GM19193 (cell line): ENCODE measurements around the gene SLC9A5.

ENCODE experiments used
- POLR2A ChIP-seq: IDR thresholded peaks from 4 replicates; pipeline ENCODE4 v1.6.1; 2011; ENCODE audit not compliant: insufficient read depth, insufficient read length; ENCODE audit errors: extremely low read depth

SLC9A5 gene

GRCh38 chr16:67248401-67249177 is at the start of gene SLC9A5:
SLC9A5 (plus strand) TSS chr16:67248979; CDS start chr16:67249015, 36 bp downstream.
- TF ChIP-seq POLR2A = peak; percentile 17

GRCh38 chr16:67199011-67199807 is 49.6 kb upstream of the SLC9A5 start, which contains the start of gene ELMO3:
ELMO3 (plus strand) TSS chr16:67199131; CDS start chr16:67199327, 196 bp downstream.
- TF ChIP-seq POLR2A = no peak

- no peak for TF ChIP-seq POLR2A
These were observed 49.0 kb upstream of the SLC9A5 start for GRCh38 chr16:67199808-67200198.

GRCh38 chr16:67200491-67200890 is 48.3 kb upstream of the SLC9A5 start:
- no peak for TF ChIP-seq POLR2A

GRCh38 chr16:67201411-67202345 is 47.1 kb upstream of the SLC9A5 start:
- no peak for TF ChIP-seq POLR2A

GRCh38 chr16:67202426-67202825 is 46.4 kb upstream of the SLC9A5 start:
- no peak for TF ChIP-seq POLR2A

- TF ChIP-seq POLR2A = no peak
These were observed 45.8 kb upstream of the SLC9A5 start for GRCh38 chr16:67202956-67203493.

GRCh38 chr16:67204076-67204475 is 44.7 kb upstream of the SLC9A5 start:
- no peak for TF ChIP-seq POLR2A

GRCh38 chr16:67206129-67206837 is 42.5 kb upstream of the SLC9A5 start:
- no peak for TF ChIP-seq POLR2A

GRCh38 chr16:67206838-67207248 is 41.9 kb upstream of the SLC9A5 start:
- peak; percentile 8 for TF ChIP-seq POLR2A

- peak; percentile 4 for TF ChIP-seq POLR2A
These were observed 41.3 kb upstream of the SLC9A5 start for GRCh38 chr16:67207249-67208091.

GRCh38 chr16:67208154-67208896 is 40.5 kb upstream of the SLC9A5 start:
- TF ChIP-seq POLR2A = no peak
